Right lobe of liver (tissue), 6 donors: ENCODE data around the gene MYLK. TPM values are rescaled to one million over a fixed set of nuclear protein-coding genes. Genes with fewer than 3 reads are reported as not detected.

ENCODE experiments used
- ATAC-seq, 4 donors: fragments of 200-7000 bp; cut with Tn5 transposase; one replicate each; pipeline ENCODE4 v1.9.1; 2020; ENCODE audit warnings: mild to moderate bottlenecking in 4 of 4, moderate library complexity in 4 of 4
- DNase-seq, 3 donors: peaks; one replicate each; pipeline ENCODE4 v3.0.0-alpha.2; 2020
- H3K27ac ChIP-seq, 3 donors: fragments of 200-600 bp; one replicate each; pipeline ENCODE4 v1.8.0; 2022
- H3K27me3 ChIP-seq, 2 donors: fragments of 200-600 bp; one replicate each; pipeline ENCODE4 v1.8.0; 2022
- H3K36me3 ChIP-seq, 4 donors: fragments of 200-600 bp; sonication (generic) in 1 of 4; one replicate each; pipeline versions ENCODE4 v1.5.1 to v1.8.0; 2017 to 2022; ENCODE audit warnings: control low read depth in 1 of 4
- H3K4me1 ChIP-seq, 4 donors: fragments of 200-600 bp; sonication (generic) in 1 of 4; one replicate each; pipeline versions ENCODE4 v1.5.1 to v1.8.0; 2017 to 2022; ENCODE audit warnings: control low read depth in 1 of 4
- H3K4me3 ChIP-seq, 3 donors: fragments of 200-600 bp; one replicate each; pipeline ENCODE4 v1.8.0; 2022
- H3K9me3 ChIP-seq, 4 donors: fragments of 200-600 bp; sonication (generic) in 1 of 4; one replicate each; pipeline versions ENCODE4 v1.5.1 to v1.8.0; 2017 to 2022; ENCODE audit warnings: control low read depth in 1 of 4
- POLR2A ChIP-seq: fragments of 450-650 bp; IDR thresholded peaks from one replicate; pipeline ENCODE4 v1.6.1; 2017; ENCODE audit warnings: antibody characterized with exemption, mild to moderate bottlenecking
- WGBS: methylation state at CpG from one replicate; pipeline ENCODE4 v1.1.6; 2018; ENCODE audit warnings: low coverage, low lambda C conversion rate; ENCODE audit not compliant: insufficient coverage; ENCODE audit errors: missing lambda C conversion rate; 5-methylcytosine and 5-hydroxymethylcytosine counted together
- intact Hi-C, 2 donors: fragments of 100-400 bp; cut with DNase I; formaldehyde crosslinking; loops; one replicate each; pipeline versions ENCODE4 v1.11.2 to v1.14.1; 2022
- total RNA-seq, 6 experiments: library from RNA; depleted of rRNA in 2 of 6; stranded (reverse); fragments of >200 nt in 2 of 6; fragmentation: NEBNext Ultra II Directional in 3 of 6; extraction: Animal tissue kit (Norgen Biotek cat#: 25700) in 3 of 6; gene quantifications; one replicate each; pipeline versions ENCODE4 v1.1.0 to v1.2.4, GENCODE V29; 2016 to 2023
- TF ChIP-seq, protein P1 (sequence below), 4 donors: fragments of 200-600 bp in 3 of 4; fragments of 450-650 bp in 1 of 4; IDR thresholded peaks; one replicate each; pipeline versions ENCODE4 v1.5.1 to v1.8.0; 2016 to 2022; ENCODE audit warnings: antibody characterized with exemption in 4 of 4, mild to moderate bottlenecking in 2 of 4
- donor health status: DM: no; HTN: yes; CAD: no.
- donor health status: DM: no; HTN: no; CAD: no.
- donor health status: DM: no; HTN: no; CAD: no.
- donor health status: DM: no; HTN: yes; CAD: no.
- donor health status: DM: no; HTN: yes; CAD: no.

Gene MYLK
- total RNA-seq, 6 experiments from 2014 or later, result 61.1 to 146 (median 97.8) TPM

DNA sequence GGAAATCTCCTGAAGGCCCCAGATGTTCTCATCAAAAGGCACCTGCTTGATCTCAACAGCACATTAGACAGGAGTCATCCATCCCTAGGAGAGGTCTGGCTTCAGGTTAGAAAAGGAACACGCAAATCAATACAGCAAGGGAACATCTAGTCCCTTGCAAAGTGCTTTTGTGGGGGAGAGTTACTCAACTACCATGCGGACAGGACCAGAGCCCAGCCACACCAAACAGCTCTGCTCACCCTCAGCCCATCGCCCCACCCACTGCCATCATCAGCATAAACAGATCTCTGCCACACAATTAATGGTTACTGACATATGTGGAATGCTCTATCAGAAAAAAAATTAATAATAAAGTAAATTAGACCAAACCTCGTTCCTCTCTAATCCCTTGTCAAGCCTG is 85.6 kb downstream of the MYLK start:
- intact Hi-C loops, result no loop called here
- WGBS, result 13% methylated on average over 3 of the region's 4 CpGs

DNA sequence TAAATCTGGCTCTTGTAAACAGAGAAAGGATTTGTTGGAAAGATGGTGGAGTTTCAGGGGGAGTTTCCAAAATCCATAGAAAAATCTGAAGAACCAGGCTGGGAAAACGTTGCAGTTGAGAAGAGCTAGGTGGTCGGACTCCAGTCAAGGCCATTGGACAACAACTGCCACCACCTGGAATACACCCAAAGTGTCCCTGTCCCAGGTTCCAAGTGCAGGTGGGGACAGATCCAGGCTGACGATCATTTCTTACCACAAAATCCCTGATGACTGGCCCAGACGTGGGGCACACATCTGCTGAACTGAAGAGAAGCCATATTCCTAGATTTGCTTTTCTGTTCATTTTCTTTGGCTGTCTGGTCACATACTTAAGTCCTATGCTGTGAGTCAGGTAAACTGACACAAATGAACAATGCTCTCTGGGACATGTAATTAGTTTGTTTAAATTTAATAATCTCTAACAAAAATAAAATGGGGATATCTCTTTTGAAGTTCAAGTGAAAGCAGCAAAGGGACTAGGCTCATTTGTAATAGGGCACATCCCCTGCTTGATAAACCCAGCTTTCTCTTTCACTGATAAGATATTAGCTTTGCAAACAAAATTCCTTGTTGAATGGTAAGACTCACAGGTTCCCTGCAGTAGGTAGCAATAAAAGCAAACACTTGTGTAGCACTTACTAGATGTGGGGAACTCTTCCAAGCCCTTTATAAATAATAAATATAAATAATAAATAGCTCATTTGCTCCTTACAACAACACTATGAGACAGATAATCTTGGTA is 88.5 kb downstream of the MYLK start:
- Histone ChIP-seq H3K4me1 (peaks cover 0 to 41% (median 11%) of the 10 kb centered on the region in 4 donors), H3K4me3 (no peak overlapping the region), H3K27ac (no peak overlapping the region), H3K27me3 (no peaks in the 10 kb centered on the region), H3K36me3 (peaks cover 0 to 20% (median 2%) of the 10 kb centered on the region in 4 donors), H3K9me3 (no peaks in the 10 kb centered on the region)
- ATAC-seq (no peak), DNase-seq (no peak)
- TF ChIP-seq, protein P1, sequence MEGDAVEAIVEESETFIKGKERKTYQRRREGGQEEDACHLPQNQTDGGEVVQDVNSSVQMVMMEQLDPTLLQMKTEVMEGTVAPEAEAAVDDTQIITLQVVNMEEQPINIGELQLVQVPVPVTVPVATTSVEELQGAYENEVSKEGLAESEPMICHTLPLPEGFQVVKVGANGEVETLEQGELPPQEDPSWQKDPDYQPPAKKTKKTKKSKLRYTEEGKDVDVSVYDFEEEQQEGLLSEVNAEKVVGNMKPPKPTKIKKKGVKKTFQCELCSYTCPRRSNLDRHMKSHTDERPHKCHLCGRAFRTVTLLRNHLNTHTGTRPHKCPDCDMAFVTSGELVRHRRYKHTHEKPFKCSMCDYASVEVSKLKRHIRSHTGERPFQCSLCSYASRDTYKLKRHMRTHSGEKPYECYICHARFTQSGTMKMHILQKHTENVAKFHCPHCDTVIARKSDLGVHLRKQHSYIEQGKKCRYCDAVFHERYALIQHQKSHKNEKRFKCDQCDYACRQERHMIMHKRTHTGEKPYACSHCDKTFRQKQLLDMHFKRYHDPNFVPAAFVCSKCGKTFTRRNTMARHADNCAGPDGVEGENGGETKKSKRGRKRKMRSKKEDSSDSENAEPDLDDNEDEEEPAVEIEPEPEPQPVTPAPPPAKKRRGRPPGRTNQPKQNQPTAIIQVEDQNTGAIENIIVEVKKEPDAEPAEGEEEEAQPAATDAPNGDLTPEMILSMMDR (IDR thresholded peaks at IDR 0.05), result no peak
- TF ChIP-seq POLR2A, result no peak
- intact Hi-C loops, result no loop called here
- WGBS, result 3% methylated on average over 4 of the region's 4 CpGs

More for the DNA sequence above, 85.6 kb downstream of the MYLK start:
- H3K36me3 ChIP-seq, result peaks cover 0 to 4% (median 0%) of the 10 kb centered on the region in 4 donors
- no peaks in the 10 kb centered on the region for H3K27me3 ChIP-seq
- peak; percentile 77 to 93 (median 88) for ATAC-seq
- DNase-seq, result peak; percentile 63 to 90 (median 80)
- peak; percentile 21 for TF ChIP-seq POLR2A
- TF ChIP-seq, protein P1 (IDR thresholded peaks at IDR 0.05), result no peak
- H3K9me3 ChIP-seq, result no peaks in the 10 kb centered on the region
- peaks cover 0 to 41% (median 11%) of the 10 kb centered on the region in 4 donors for H3K4me1 ChIP-seq
- peak overlapping the region in 2 of 3 donors; percentile 67 to 76 for H3K27ac ChIP-seq
- H3K4me3 ChIP-seq, result peak overlapping the region in 2 of 3 donors; percentile 71 to 81

DNA sequence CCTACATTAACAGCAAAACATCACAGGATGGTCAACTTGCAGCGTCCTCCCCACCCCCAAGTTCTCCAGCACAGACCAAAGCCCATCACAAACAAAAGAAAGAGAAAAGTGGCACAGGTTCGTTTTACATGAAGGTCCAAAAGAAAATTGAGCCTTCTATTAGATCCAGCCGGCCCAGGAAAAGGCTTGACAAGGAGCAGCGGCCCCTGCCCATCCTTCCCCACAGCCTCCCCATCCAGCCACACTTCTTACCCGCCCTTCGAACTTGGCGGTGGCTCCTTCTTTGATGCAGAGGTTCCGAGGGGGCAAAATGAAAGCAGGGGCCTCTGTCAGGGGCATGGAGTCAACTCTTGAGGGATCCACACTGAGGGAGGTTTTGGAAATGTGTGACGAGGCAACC is 90.7 kb downstream of the MYLK start:
- ATAC-seq (no peak), DNase-seq (no peak)
- Histone ChIP-seq H3K4me1 (peaks cover 0 to 33% (median 11%) of the 10 kb centered on the region in 4 donors), H3K4me3 (no peak overlapping the region), H3K27me3 (no peaks in the 10 kb centered on the region), H3K27ac (no peak overlapping the region), H3K36me3 (peaks cover 0 to 26% (median 4%) of the 10 kb centered on the region in 4 donors), H3K9me3 (no peaks in the 10 kb centered on the region)
- TF ChIP-seq POLR2A, result no peak
- TF ChIP-seq, protein P1 (IDR thresholded peaks at IDR 0.05), result no peak
- 83% methylated on average over 8 of the region's 9 CpGs for WGBS
- intact Hi-C loops, result no loop called here

DNA sequence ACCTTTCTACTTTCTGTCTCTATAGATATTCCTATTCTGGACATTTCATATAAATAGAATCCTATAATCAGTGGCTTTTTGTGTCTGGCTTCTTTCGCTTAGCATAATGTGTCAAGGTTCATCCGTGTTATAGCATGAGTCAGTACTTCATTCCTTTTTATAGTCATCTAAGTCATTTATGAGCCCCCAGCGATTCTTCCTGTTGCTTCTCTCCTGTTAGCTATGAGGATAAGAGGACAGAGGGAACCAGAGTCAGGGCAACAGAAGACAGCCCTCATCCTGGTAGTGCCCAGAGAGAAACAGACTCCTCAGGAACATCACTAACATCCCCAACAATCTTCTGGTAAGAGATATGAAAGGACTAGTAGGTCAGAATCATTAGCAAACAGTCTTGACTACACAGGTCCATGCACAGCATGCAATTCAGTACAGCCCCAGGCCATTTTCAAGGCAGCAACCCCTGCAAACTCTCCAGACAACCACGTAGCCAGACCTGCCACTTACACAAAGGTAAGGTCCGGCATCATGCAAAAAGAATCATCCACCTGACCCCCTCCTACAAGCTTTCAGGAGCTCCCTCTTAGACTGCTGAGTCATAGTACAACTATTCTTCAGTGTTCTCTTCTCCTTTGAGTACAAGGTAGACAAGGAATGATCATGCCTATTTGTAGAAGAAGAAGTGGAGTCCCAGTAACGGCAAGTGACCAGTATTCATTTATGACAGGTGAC is 91.5 kb downstream of the MYLK start:
- TF ChIP-seq POLR2A, result no peak
- TF ChIP-seq, protein P1 (IDR thresholded peaks at IDR 0.05), result no peak
- no peaks in the 10 kb centered on the region for H3K27me3 ChIP-seq
- DNase-seq (no peak), ATAC-seq (no peak)
- no peaks in the 10 kb centered on the region for H3K9me3 ChIP-seq
- peaks cover 0 to 27% (median 8%) of the 10 kb centered on the region in 4 donors for H3K4me1 ChIP-seq
- H3K27ac ChIP-seq, result no peak overlapping the region
- intact Hi-C loops, result no loop called here
- peaks cover 0 to 30% (median 3%) of the 10 kb centered on the region in 4 donors for H3K36me3 ChIP-seq
- WGBS, result 84% methylated on average over 4 of the region's 6 CpGs
- no peak overlapping the region for H3K4me3 ChIP-seq
